ENCODE data around the gene CSHL1.

CSHL1 gene

GRCh38 chr17:63949576-63950250 is 38.7 kb upstream of the CSHL1 start:
- TF ChIP-seq PAX5 (IDR thresholded peaks at IDR 0.05; ENCODE audit: insufficient read depth, low read length, severe bottlenecking) (no peak), POLR2AphosphoS5 (IDR thresholded peaks at IDR 0.05; ENCODE audit: low read depth, low read length) (no peak), POLR2A (IDR thresholded peaks at IDR 0.05; ENCODE audit: low read depth, low read length) (no peak), SPI1 (IDR thresholded peaks at IDR 0.05; ENCODE audit: low read depth, low read length) (no peak), POU2F2 (IDR thresholded peaks at IDR 0.05; ENCODE audit: low read depth, low read length) (no peak), TAF1 (IDR thresholded peaks at IDR 0.05; ENCODE audit: low read depth, low read length) (no peak)
- DNase-seq (ENCODE audit: insufficient read length, low spot score): no peak
- no peak for FAIRE-seq

GRCh38 chr17:63948521-63948920 is 37.5 kb upstream of the CSHL1 start:
- no peak for TF ChIP-seq TAF1 (IDR thresholded peaks at IDR 0.05; ENCODE audit: low read depth, low read length)
- TF ChIP-seq SPI1 (IDR thresholded peaks at IDR 0.05; ENCODE audit: low read depth, low read length): no peak
- FAIRE-seq: no peak
- no peak for DNase-seq (ENCODE audit: insufficient read length, low spot score)

- TF ChIP-seq POLR2AphosphoS5 (IDR thresholded peaks at IDR 0.05; ENCODE audit: low read depth, low read length) (no peak), TAF1 (IDR thresholded peaks at IDR 0.05; ENCODE audit: low read depth, low read length) (no peak), POU2F2 (IDR thresholded peaks at IDR 0.05; ENCODE audit: low read depth, low read length) (no peak), POLR2A (IDR thresholded peaks at IDR 0.05; ENCODE audit: low read depth, low read length) (no peak), PAX5 (IDR thresholded peaks at IDR 0.05; ENCODE audit: insufficient read depth, low read length, severe bottlenecking) (no peak), SPI1 (IDR thresholded peaks at IDR 0.05; ENCODE audit: low read depth, low read length) (no peak)
- FAIRE-seq: no peak
- no peak for DNase-seq (ENCODE audit: insufficient read length, low spot score)
Measured at GRCh38 chr17:63947711-63948330, 36.8 kb upstream of the CSHL1 start.

GRCh38 chr17:63946440-63947363 is 35.6 kb upstream of the CSHL1 start:
- TF ChIP-seq POU2F2 (IDR thresholded peaks at IDR 0.05; ENCODE audit: low read depth, low read length): no peak
- peak; percentile 59 for TF ChIP-seq SPI1 (IDR thresholded peaks at IDR 0.05; ENCODE audit: low read depth, low read length)
- TF ChIP-seq POLR2A (IDR thresholded peaks at IDR 0.05; ENCODE audit: low read depth, low read length): no peak
- FAIRE-seq (peak; percentile 96), DNase-seq (ENCODE audit: insufficient read length, low spot score) (peak; percentile 95)

GRCh38 chr17:63945784-63946439 is 34.9 kb upstream of the CSHL1 start:
- FAIRE-seq: peak; percentile 95
- DNase-seq (ENCODE audit: insufficient read length, low spot score): peak; percentile 70
- TF ChIP-seq POLR2A (IDR thresholded peaks at IDR 0.05; ENCODE audit: low read depth, low read length): no peak
- no peak for TF ChIP-seq SPI1 (IDR thresholded peaks at IDR 0.05; ENCODE audit: low read depth, low read length)
- TF ChIP-seq PAX5 (IDR thresholded peaks at IDR 0.05; ENCODE audit: insufficient read depth, low read length, severe bottlenecking): no peak
- TF ChIP-seq POLR2AphosphoS5 (IDR thresholded peaks at IDR 0.05; ENCODE audit: low read depth, low read length): no peak
- TF ChIP-seq POU2F2 (IDR thresholded peaks at IDR 0.05; ENCODE audit: low read depth, low read length): no peak
- TF ChIP-seq TAF1 (IDR thresholded peaks at IDR 0.05; ENCODE audit: low read depth, low read length): no peak

- no peak for TF ChIP-seq POLR2AphosphoS5 (IDR thresholded peaks at IDR 0.05; ENCODE audit: low read depth, low read length)
- TF ChIP-seq TAF1 (IDR thresholded peaks at IDR 0.05; ENCODE audit: low read depth, low read length): no peak
- TF ChIP-seq POLR2A (IDR thresholded peaks at IDR 0.05; ENCODE audit: low read depth, low read length): no peak
- no peak for TF ChIP-seq PAX5 (IDR thresholded peaks at IDR 0.05; ENCODE audit: insufficient read depth, low read length, severe bottlenecking)
- no peak for TF ChIP-seq SPI1 (IDR thresholded peaks at IDR 0.05; ENCODE audit: low read depth, low read length)
- no peak for TF ChIP-seq POU2F2 (IDR thresholded peaks at IDR 0.05; ENCODE audit: low read depth, low read length)
- DNase-seq (ENCODE audit: insufficient read length, low spot score) (no peak), FAIRE-seq (no peak)
Measured at GRCh38 chr17:63944736-63945499, 33.9 kb upstream of the CSHL1 start.

- DNase-seq (ENCODE audit: insufficient read length, low spot score): no peak
- no peak for FAIRE-seq
- TF ChIP-seq TAF1 (IDR thresholded peaks at IDR 0.05; ENCODE audit: low read depth, low read length): no peak
- no peak for TF ChIP-seq SPI1 (IDR thresholded peaks at IDR 0.05; ENCODE audit: low read depth, low read length)
- no peak for TF ChIP-seq POLR2A (IDR thresholded peaks at IDR 0.05; ENCODE audit: low read depth, low read length)
- TF ChIP-seq POLR2AphosphoS5 (IDR thresholded peaks at IDR 0.05; ENCODE audit: low read depth, low read length): no peak
- no peak for TF ChIP-seq PAX5 (IDR thresholded peaks at IDR 0.05; ENCODE audit: insufficient read depth, low read length, severe bottlenecking)
- TF ChIP-seq POU2F2 (IDR thresholded peaks at IDR 0.05; ENCODE audit: low read depth, low read length): no peak
Measured at GRCh38 chr17:63943745-63944144, 32.7 kb upstream of the CSHL1 start.

GRCh38 chr17:63942309-63942985 is 31.4 kb upstream of the CSHL1 start:
- FAIRE-seq (no peak), DNase-seq (ENCODE audit: insufficient read length, low spot score) (no peak)

More at GRCh38 chr17:63942309-63942985, 31.4 kb upstream of the CSHL1 start:
- TF ChIP-seq POLR2A (IDR thresholded peaks at IDR 0.05; ENCODE audit: low read depth, low read length) (no peak), PAX5 (IDR thresholded peaks at IDR 0.05; ENCODE audit: insufficient read depth, low read length, severe bottlenecking) (no peak), SPI1 (IDR thresholded peaks at IDR 0.05; ENCODE audit: low read depth, low read length) (no peak)

Measured in GM12891 (cell line).